SK-N-SH treated with all-trans-retinoic acid at 6 μM for 48 hours (cell line): ENCODE data around the gene USP5.

Source experiments
- ATAC-seq: fragments of 200-7000 bp; cut with Tn5 transposase; 3 replicates; pipeline ENCODE4 v1.9.1; 2020; ENCODE audit warnings: mild to moderate bottlenecking, moderate library complexity
- ARNTL ChIP-seq: fragments of 450-650 bp; formaldehyde crosslinking; IDR thresholded peaks from 2 replicates; pipeline ENCODE4 v1.5.0; 2020; ENCODE audit warnings: low read depth, mild to moderate bottlenecking, moderate library complexity, borderline replicate concordance
- BACH2 ChIP-seq: fragments of 250-450 bp; sonication (Bioruptor Pico); IDR thresholded peaks from 2 replicates; pipeline ENCODE4 v1.9.0; 2021; ENCODE audit warnings: mild to moderate bottlenecking, borderline replicate concordance
- CSDC2 ChIP-seq: fragments of 250-450 bp; sonication (Bioruptor Pico); IDR thresholded peaks from 2 replicates; pipeline ENCODE4 v1.5.0; 2020; ENCODE audit warnings: mild to moderate bottlenecking, moderate library complexity
- CSRNP3 ChIP-seq: fragments of 250-450 bp; sonication (Bioruptor Pico); IDR thresholded peaks from 2 replicates; pipeline ENCODE4 v1.5.1; 2021; ENCODE audit warnings: mild to moderate bottlenecking, moderate library complexity
- ESRRG ChIP-seq: fragments of 250-450 bp; sonication (Bioruptor Pico); IDR thresholded peaks from 2 replicates; pipeline ENCODE4 v1.6.1; 2021; ENCODE audit warnings: mild to moderate bottlenecking
- GLIS3 ChIP-seq: fragments of 250-450 bp; sonication (Bioruptor Pico); IDR thresholded peaks from 2 replicates; pipeline ENCODE4 v1.5.0; 2020; ENCODE audit warnings: mild to moderate bottlenecking, moderate library complexity
- ISL1 ChIP-seq: fragments of 250-450 bp; sonication (Bioruptor Pico); IDR thresholded peaks from 2 replicates; pipeline ENCODE4 v2.1.2; 2022; ENCODE audit warnings: mild to moderate bottlenecking, moderate library complexity
- OSR1 ChIP-seq: fragments of 250-450 bp; sonication (Bioruptor Pico); IDR thresholded peaks from 2 replicates; pipeline ENCODE4 v1.8.0; 2022; ENCODE audit warnings: moderate library complexity, mild to moderate bottlenecking, inconsistent platforms
- PATZ1 ChIP-seq: fragments of 250-450 bp; sonication (Bioruptor Pico); IDR thresholded peaks from 2 replicates; pipeline ENCODE4 v1.8.0; 2020; ENCODE audit warnings: mild to moderate bottlenecking, moderate library complexity, borderline replicate concordance
- PPARA ChIP-seq: fragments of 250-450 bp; sonication (Bioruptor Pico); IDR thresholded peaks from 2 replicates; pipeline ENCODE4 v1.5.0; 2020; ENCODE audit warnings: mild to moderate bottlenecking, borderline replicate concordance
- RARB ChIP-seq: fragments of 250-450 bp; sonication (Bioruptor Pico); IDR thresholded peaks from 2 replicates; pipeline ENCODE4 v1.8.0; 2021; ENCODE audit warnings: mild to moderate bottlenecking, moderate library complexity
- SNAI2 ChIP-seq: fragments of 250-450 bp; sonication (Bioruptor Pico); IDR thresholded peaks from 2 replicates; pipeline ENCODE4 v1.5.0; 2020; ENCODE audit warnings: mild to moderate bottlenecking, moderate library complexity
- TCF4 ChIP-seq: fragments of 250-450 bp; sonication (Bioruptor Pico); IDR thresholded peaks from 2 replicates; pipeline ENCODE4 v1.8.0; 2021; ENCODE audit warnings: mild to moderate bottlenecking, moderate library complexity, borderline replicate concordance
- TSHZ2 ChIP-seq: fragments of 250-450 bp; sonication (Bioruptor Pico); IDR thresholded peaks from 2 replicates; pipeline ENCODE4 v1.5.0; 2020; ENCODE audit warnings: mild to moderate bottlenecking, moderate library complexity
- ZFP3 ChIP-seq: fragments of 250-450 bp; sonication (Bioruptor Pico); IDR thresholded peaks from 2 replicates; pipeline ENCODE4 v1.5.0; 2020; ENCODE audit warnings: mild to moderate bottlenecking, moderate library complexity
- ZFP30 ChIP-seq: fragments of 450-650 bp; formaldehyde crosslinking; IDR thresholded peaks from 2 replicates; pipeline ENCODE4 v1.5.0; 2022; ENCODE audit warnings: mild to moderate bottlenecking, moderate library complexity
- ZNF70 ChIP-seq: fragments of 450-650 bp; formaldehyde crosslinking; IDR thresholded peaks from 2 replicates; pipeline ENCODE4 v1.5.0; 2020; ENCODE audit warnings: mild to moderate bottlenecking, moderate library complexity
- ZNF8 ChIP-seq: fragments of 450-650 bp; formaldehyde crosslinking; IDR thresholded peaks from 2 replicates; pipeline ENCODE4 v1.5.0; 2020; ENCODE audit warnings: mild to moderate bottlenecking, moderate library complexity
- TF ChIP-seq, protein P1 (sequence below): fragments of 250-450 bp; sonication (Bioruptor Pico); IDR thresholded peaks from 2 replicates; pipeline ENCODE4 v1.5.1; 2020; ENCODE audit warnings: low read depth, mild to moderate bottlenecking, moderate library complexity
- TF ChIP-seq, protein P2 (sequence below): fragments of 250-450 bp; sonication (Bioruptor Pico); IDR thresholded peaks from 2 replicates; pipeline ENCODE4 v1.8.0; 2021; ENCODE audit warnings: low read depth, mild to moderate bottlenecking, moderate library complexity, borderline replicate concordance

The USP5 gene

GRCh38 chr12:6834873-6835272 lies 17.1 kb upstream of the USP5 start:
- no peak; the same call in 2 of the 3 replicates for ATAC-seq
- no peak for TF ChIP-seq ZNF70
- TF ChIP-seq, protein P1, sequence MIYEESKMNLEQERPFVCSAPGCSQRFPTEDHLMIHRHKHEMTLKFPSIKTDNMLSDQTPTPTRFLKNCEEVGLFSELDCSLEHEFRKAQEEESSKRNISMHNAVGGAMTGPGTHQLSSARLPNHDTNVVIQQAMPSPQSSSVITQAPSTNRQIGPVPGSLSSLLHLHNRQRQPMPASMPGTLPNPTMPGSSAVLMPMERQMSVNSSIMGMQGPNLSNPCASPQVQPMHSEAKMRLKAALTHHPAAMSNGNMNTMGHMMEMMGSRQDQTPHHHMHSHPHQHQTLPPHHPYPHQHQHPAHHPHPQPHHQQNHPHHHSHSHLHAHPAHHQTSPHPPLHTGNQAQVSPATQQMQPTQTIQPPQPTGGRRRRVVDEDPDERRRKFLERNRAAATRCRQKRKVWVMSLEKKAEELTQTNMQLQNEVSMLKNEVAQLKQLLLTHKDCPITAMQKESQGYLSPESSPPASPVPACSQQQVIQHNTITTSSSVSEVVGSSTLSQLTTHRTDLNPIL (CRISPR knock-in tag), result no peak
- no peak for TF ChIP-seq OSR1
- no peak for TF ChIP-seq CSDC2 (CRISPR knock-in tag)
- TF ChIP-seq ZFP30 (CRISPR knock-in tag), result no peak
- no peak for TF ChIP-seq ESRRG
- TF ChIP-seq CSRNP3 (CRISPR knock-in tag), result no peak
- TF ChIP-seq ZFP3, result no peak
- no peak for TF ChIP-seq PPARA
- no peak for TF ChIP-seq SNAI2 (CRISPR knock-in tag)
- no peak for TF ChIP-seq TCF4 (CRISPR knock-in tag)

GRCh38 chr12:6836851-6837250 lies 15.1 kb upstream of the USP5 start:
- ATAC-seq, result no peak
- TF ChIP-seq RARB (no peak), ZNF70 (no peak), ZFP30 (CRISPR knock-in tag) (no peak), OSR1 (no peak), PATZ1 (no peak), PPARA (no peak), CSRNP3 (CRISPR knock-in tag) (no peak), BACH2 (CRISPR knock-in tag) (no peak), CSDC2 (CRISPR knock-in tag) (no peak), TSHZ2 (CRISPR knock-in tag) (no peak), SNAI2 (CRISPR knock-in tag) (no peak), ARNTL (no peak), TCF4 (CRISPR knock-in tag) (no peak), GLIS3 (CRISPR knock-in tag) (no peak), ZNF8 (CRISPR knock-in tag) (no peak), ESRRG (no peak), ISL1 (CRISPR knock-in tag) (no peak)
- TF ChIP-seq, protein P1 (CRISPR knock-in tag), result no peak
- TF ChIP-seq, protein P2, sequence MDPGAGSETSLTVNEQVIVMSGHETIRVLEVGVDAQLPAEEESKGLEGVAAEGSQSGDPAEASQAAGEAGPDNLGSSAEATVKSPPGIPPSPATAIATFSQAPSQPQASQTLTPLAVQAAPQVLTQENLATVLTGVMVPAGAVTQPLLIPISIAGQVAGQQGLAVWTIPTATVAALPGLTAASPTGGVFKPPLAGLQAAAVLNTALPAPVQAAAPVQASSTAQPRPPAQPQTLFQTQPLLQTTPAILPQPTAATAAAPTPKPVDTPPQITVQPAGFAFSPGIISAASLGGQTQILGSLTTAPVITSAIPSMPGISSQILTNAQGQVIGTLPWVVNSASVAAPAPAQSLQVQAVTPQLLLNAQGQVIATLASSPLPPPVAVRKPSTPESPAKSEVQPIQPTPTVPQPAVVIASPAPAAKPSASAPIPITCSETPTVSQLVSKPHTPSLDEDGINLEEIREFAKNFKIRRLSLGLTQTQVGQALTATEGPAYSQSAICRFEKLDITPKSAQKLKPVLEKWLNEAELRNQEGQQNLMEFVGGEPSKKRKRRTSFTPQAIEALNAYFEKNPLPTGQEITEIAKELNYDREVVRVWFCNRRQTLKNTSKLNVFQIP (CRISPR knock-in tag), result no peak
